Vagina (tissue), 2 donors: ENCODE measurements around the gene LANCL2. TPM values are rescaled to one million over a fixed set of nuclear protein-coding genes. Genes with fewer than 3 reads are reported as not detected.

Experiments used
- DNase-seq, 2 donors: peaks; one replicate each; pipeline ENCODE4 v3.0.0-alpha.2; 2017; ENCODE audit errors: extremely low spot score in 2 of 2
- H3K27ac ChIP-seq: fragments of 200-600 bp; sonication (generic); one replicate; pipeline ENCODE4 v1.5.1; 2019
- H3K27me3 ChIP-seq: fragments of 200-600 bp; sonication (generic); one replicate; pipeline ENCODE4 v1.5.1; 2019
- H3K36me3 ChIP-seq, 2 donors: fragments of 200-600 bp; sonication (generic); one replicate each; pipeline ENCODE4 v1.5.1; 2017 to 2019
- H3K4me1 ChIP-seq: fragments of 200-600 bp; sonication (generic); one replicate; pipeline ENCODE4 v1.5.1; 2019
- H3K4me3 ChIP-seq, 2 donors: fragments of 200-600 bp; sonication (generic); 1 replicate in 1 of 2; 2 replicates in 1 of 2; pipeline ENCODE4 v1.5.1; 2016 to 2019
- H3K9me3 ChIP-seq: fragments of 200-600 bp; sonication (generic); one replicate; pipeline ENCODE4 v1.5.1; 2019
- CTCF ChIP-seq, 3 experiments: fragments of 450-650 bp in 2 of 3; fragments of 200-600 bp in 1 of 3; sonication (generic) in 1 of 3; IDR thresholded peaks; one replicate each; pipeline ENCODE4 v1.5.1; 2017 to 2019; ENCODE audit warnings: antibody characterized with exemption in 3 of 3, mild to moderate bottlenecking in 2 of 3, moderate library complexity in 2 of 3
- POLR2A ChIP-seq, 2 donors: fragments of 450-650 bp; IDR thresholded peaks; one replicate each; pipeline ENCODE4 v1.6.1; 2017; ENCODE audit warnings: antibody characterized with exemption in 2 of 2, mild to moderate bottlenecking in 2 of 2, moderate library complexity in 2 of 2
- POLR2AphosphoS5 ChIP-seq, 2 donors: sonication (generic); formaldehyde crosslinking; IDR thresholded peaks; one replicate each; pipeline ENCODE4 v1.9.0; 2017; ENCODE audit warnings: antibody characterized with exemption in 2 of 2, mild to moderate bottlenecking in 2 of 2, low read depth in 1 of 2; ENCODE audit not compliant: insufficient read depth in 1 of 2
- intact Hi-C: fragments of 100-400 bp; cut with DNase I; formaldehyde crosslinking; loops from one replicate; pipeline ENCODE4 v1.15.1; 2023
- total RNA-seq: library from RNA; depleted of rRNA; stranded (reverse); fragments of >200 nt; gene quantifications from one replicate; pipeline ENCODE4 v1.2.3, GENCODE V29; 2016

LANCL2 gene
- total RNA-seq, 1 donor from 2014 or later, result 7.6 TPM

- Histone ChIP-seq H3K27me3 (no peaks in the 10 kb centered on the region), H3K4me1 (no peaks in the 10 kb centered on the region), H3K36me3 (no peaks in the 10 kb centered on the region), H3K27ac (no peak overlapping the region), H3K9me3 (no peaks in the 10 kb centered on the region), H3K4me3 (no peak overlapping the region)
- peak; percentile 58 to 70 for DNase-seq
- TF ChIP-seq CTCF (IDR thresholded peaks at IDR 0.05) (no peak), POLR2A (IDR thresholded peaks at IDR 0.05) (no peak), POLR2AphosphoS5 (IDR thresholded peaks at IDR 0.05; ENCODE audit: insufficient read depth in 1 of 2, low read depth in 1 of 2) (no peak)
- intact Hi-C loops, result no loop called here
Observed at GRCh38 chr7:55475855-55476803, 111.0 kb downstream of the LANCL2 start.

GRCh38 chr7:55476852-55477780 is 112.0 kb downstream of the LANCL2 start:
- Histone ChIP-seq H3K4me3 (no peak overlapping the region), H3K36me3 (no peaks in the 10 kb centered on the region), H3K27me3 (no peaks in the 10 kb centered on the region), H3K4me1 (no peaks in the 10 kb centered on the region), H3K9me3 (no peaks in the 10 kb centered on the region), H3K27ac (no peak overlapping the region)
- no peak for TF ChIP-seq POLR2AphosphoS5 (IDR thresholded peaks at IDR 0.05; ENCODE audit: insufficient read depth in 1 of 2, low read depth in 1 of 2)
- no peak for TF ChIP-seq POLR2A (IDR thresholded peaks at IDR 0.05)
- no peak for TF ChIP-seq CTCF (IDR thresholded peaks at IDR 0.05)
- DNase-seq, result peak; percentile 74 to 76
- intact Hi-C loops, result no loop called here

GRCh38 chr7:55477781-55478374 is 112.7 kb downstream of the LANCL2 start:
- DNase-seq, result peak in 1 of 2 donors; percentile 46
- no peaks in the 10 kb centered on the region for H3K4me1 ChIP-seq

GRCh38 chr7:55478700-55479099 is 113.6 kb downstream of the LANCL2 start:
- intact Hi-C loops, result no loop called here
- no peak overlapping the region for H3K4me3 ChIP-seq
- no peaks in the 10 kb centered on the region for H3K9me3 ChIP-seq
- no peak overlapping the region for H3K27ac ChIP-seq
- no peaks in the 10 kb centered on the region for H3K27me3 ChIP-seq
- no peak for DNase-seq
- no peaks in the 10 kb centered on the region for H3K36me3 ChIP-seq
- H3K4me1 ChIP-seq, result no peaks in the 10 kb centered on the region
- TF ChIP-seq POLR2AphosphoS5 (IDR thresholded peaks at IDR 0.05; ENCODE audit: insufficient read depth in 1 of 2, low read depth in 1 of 2) (no peak), CTCF (IDR thresholded peaks at IDR 0.05) (no peak), POLR2A (IDR thresholded peaks at IDR 0.05) (no peak)

More at GRCh38 chr7:55477781-55478374, 112.7 kb downstream of the LANCL2 start:
- Histone ChIP-seq H3K36me3 (no peaks in the 10 kb centered on the region), H3K27ac (no peak overlapping the region), H3K9me3 (no peaks in the 10 kb centered on the region), H3K27me3 (no peaks in the 10 kb centered on the region), H3K4me3 (no peak overlapping the region)
- TF ChIP-seq POLR2AphosphoS5 (IDR thresholded peaks at IDR 0.05; ENCODE audit: insufficient read depth in 1 of 2, low read depth in 1 of 2) (no peak), CTCF (IDR thresholded peaks at IDR 0.05) (no peak), POLR2A (IDR thresholded peaks at IDR 0.05) (no peak)
- intact Hi-C loops, result no loop called here
